Kidney epithelial cell (primary cell): ENCODE results near the gene ZPBP. TPM values are rescaled to one million over a fixed set of nuclear protein-coding genes. Genes with fewer than 3 reads are reported as not detected.

Experiments used
- DNase-seq: peaks from one replicate; pipeline ENCODE4 v3.0.0-alpha.2; 2010; ENCODE audit warnings: low read depth
- H3K27me3 ChIP-seq: 2 replicates; pipeline ENCODE4 v1.6.0; 2011; ENCODE audit warnings: low read length; ENCODE audit not compliant: control insufficient read depth, insufficient read depth
- H3K36me3 ChIP-seq: 2 replicates; pipeline ENCODE4 v1.5.1; 2011; ENCODE audit warnings: low read length; ENCODE audit not compliant: control insufficient read depth, insufficient read depth
- H3K4me3 ChIP-seq: 2 replicates; pipeline ENCODE4 v1.5.1; 2011; ENCODE audit warnings: low read depth, mild to moderate bottlenecking, control low read depth, low read length
- CTCF ChIP-seq: IDR thresholded peaks from 2 replicates; pipeline ENCODE4 v1.5.1; 2011; ENCODE audit warnings: mild to moderate bottlenecking, moderate library complexity, low read length, control low read depth, inconsistent platforms; ENCODE audit not compliant: insufficient read depth, poor library complexity, severe bottlenecking
- total RNA-seq: library from RNA; depleted of rRNA; stranded (reverse); fragments of >200 nt; gene quantifications from 2 replicates; pipeline ENCODE4 v1.2.3, GENCODE V29; 2015

ZPBP gene
- total RNA-seq, 1 donor from 2014 or later: 0.13 TPM

GRCh38 chr7:49976238-49976637 is 116.8 kb downstream of the ZPBP start:
- H3K36me3 ChIP-seq: no peaks in the 10 kb centered on the region
- no peak overlapping the region for H3K4me3 ChIP-seq
- no peaks in the 10 kb centered on the region for H3K27me3 ChIP-seq
- TF ChIP-seq CTCF: no peak
- no peak for DNase-seq

DNA sequence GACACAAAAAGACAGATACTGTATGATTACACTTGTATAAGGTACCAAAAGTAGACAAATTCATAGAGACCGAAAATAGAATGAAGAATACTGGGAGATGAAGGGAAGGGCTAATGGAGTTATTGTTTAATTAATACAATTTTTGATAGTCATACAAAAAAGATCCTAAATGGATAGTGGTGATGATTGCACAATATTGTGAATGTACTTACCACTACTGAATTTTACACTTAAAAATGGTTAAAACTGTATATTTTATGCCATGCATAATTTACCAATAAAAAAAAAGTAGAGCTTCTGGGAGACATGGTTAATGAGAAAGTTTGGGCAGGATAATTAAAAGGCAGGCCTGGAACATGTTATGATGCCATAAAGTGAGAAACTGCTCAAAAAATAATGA is 119.0 kb downstream of the ZPBP start:
- H3K36me3 ChIP-seq: no peaks in the 10 kb centered on the region
- no peak for DNase-seq
- no peak for TF ChIP-seq CTCF
- H3K27me3 ChIP-seq: no peaks in the 10 kb centered on the region
- H3K4me3 ChIP-seq: no peak overlapping the region

DNA sequence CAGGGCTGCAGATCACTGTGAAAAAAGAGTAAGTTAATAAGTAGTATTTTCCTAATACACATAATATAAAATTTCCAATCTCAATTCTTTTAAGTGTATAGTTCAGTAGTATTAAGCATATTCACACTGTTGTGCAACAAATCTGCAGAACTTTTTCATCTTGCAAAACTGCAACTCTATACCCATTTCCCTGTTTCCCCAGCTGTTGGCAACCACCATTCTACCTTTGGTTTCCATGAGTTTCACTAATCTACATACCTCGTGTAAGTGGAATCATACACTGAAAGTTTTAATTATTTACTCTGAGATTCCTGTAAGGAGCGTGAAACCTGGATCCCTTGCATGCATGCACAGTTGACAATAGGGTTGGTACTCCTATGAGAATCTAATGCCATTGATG is 155.4 kb downstream of the ZPBP start:
- no peak for TF ChIP-seq CTCF
- no peaks in the 10 kb centered on the region for H3K27me3 ChIP-seq
- no peak for DNase-seq
- no peaks in the 10 kb centered on the region for H3K36me3 ChIP-seq
- no peak overlapping the region for H3K4me3 ChIP-seq

GRCh38 chr7:49931627-49932026 is 161.4 kb downstream of the ZPBP start:
- Histone ChIP-seq H3K36me3 (no peaks in the 10 kb centered on the region), H3K4me3 (no peak overlapping the region), H3K27me3 (no peaks in the 10 kb centered on the region)
- TF ChIP-seq CTCF: no peak
- no peak for DNase-seq

DNA sequence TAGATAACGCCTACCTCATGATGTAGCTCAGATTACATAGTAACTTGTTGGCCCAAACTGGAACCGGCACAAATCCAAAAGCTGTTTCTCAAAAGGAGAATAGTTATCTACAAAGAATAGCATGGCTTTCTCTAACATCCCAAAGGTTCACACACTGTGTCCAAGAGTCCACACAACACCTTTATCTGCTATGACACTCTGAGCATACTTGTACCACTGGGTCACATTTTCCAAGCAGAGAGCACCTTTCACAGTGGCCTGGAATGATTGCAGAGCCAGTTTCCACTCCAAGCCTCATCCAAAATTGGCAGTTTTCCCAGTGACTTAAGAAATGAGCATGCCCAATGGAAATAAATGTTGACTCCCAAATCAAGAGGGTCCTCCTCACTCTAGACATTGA is 164.3 kb downstream of the ZPBP start:
- H3K36me3 ChIP-seq: no peaks in the 10 kb centered on the region
- no peaks in the 10 kb centered on the region for H3K27me3 ChIP-seq
- no peak overlapping the region for H3K4me3 ChIP-seq
- DNase-seq: no peak
- no peak for TF ChIP-seq CTCF

DNA sequence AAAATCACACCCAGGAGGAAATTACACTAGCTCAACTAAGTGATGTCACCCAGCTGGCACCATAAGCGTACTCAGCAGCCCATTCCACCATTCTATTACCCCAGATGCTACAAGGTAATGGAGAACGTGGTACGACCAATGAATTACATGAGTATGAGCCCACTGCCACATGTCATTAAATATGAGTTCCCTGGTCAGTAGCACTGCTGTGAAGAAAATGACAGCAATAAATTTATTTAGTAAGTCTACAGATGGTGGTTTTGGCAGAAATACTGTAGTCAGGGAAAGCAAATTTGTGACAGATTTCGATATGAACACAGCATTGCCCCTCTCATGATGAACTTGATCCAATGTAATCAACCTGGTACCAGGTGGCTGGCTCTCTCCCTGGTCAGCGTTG is 165.4 kb downstream of the ZPBP start:
- no peak for DNase-seq
- no peaks in the 10 kb centered on the region for H3K27me3 ChIP-seq
- no peak overlapping the region for H3K4me3 ChIP-seq
- TF ChIP-seq CTCF: no peak
- no peaks in the 10 kb centered on the region for H3K36me3 ChIP-seq
